Measurements from ENCODE around the gene HIBADH.

DNA sequence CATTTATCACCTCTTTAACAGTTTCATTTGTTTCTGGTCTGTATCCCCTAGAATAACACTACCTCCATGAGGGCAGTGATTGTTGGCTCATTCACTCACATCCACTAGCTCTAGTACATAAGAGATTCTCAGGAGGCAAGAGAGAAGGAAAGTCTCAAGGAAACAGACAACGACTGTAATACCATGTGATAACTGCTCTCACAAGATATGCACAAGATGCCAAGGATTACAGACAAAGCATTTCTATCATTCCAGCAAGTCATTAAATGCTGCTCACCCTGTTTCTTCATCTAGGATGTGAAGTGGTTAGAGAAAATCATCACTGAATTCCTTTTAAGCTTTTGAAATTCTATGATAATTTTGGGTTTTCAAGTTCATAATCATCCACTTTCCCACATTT is 115.3 kb downstream of the HIBADH start:
- no peak for TF ChIP-seq POLR2AphosphoS5 (IDR thresholded peaks at IDR 0.05)
- TF ChIP-seq POLR2A (IDR thresholded peaks at IDR 0.05): no peak
- TF ChIP-seq, protein P1, sequence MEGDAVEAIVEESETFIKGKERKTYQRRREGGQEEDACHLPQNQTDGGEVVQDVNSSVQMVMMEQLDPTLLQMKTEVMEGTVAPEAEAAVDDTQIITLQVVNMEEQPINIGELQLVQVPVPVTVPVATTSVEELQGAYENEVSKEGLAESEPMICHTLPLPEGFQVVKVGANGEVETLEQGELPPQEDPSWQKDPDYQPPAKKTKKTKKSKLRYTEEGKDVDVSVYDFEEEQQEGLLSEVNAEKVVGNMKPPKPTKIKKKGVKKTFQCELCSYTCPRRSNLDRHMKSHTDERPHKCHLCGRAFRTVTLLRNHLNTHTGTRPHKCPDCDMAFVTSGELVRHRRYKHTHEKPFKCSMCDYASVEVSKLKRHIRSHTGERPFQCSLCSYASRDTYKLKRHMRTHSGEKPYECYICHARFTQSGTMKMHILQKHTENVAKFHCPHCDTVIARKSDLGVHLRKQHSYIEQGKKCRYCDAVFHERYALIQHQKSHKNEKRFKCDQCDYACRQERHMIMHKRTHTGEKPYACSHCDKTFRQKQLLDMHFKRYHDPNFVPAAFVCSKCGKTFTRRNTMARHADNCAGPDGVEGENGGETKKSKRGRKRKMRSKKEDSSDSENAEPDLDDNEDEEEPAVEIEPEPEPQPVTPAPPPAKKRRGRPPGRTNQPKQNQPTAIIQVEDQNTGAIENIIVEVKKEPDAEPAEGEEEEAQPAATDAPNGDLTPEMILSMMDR (IDR thresholded peaks at IDR 0.05): no peak
- no peak for TF ChIP-seq EP300 (IDR thresholded peaks at IDR 0.05)
